HG02798 (cell line): ENCODE results near the gene PPP1R26.
"Not testable (repeated sequence)": the region's sequence is repeated elsewhere in the genome, so short reads cannot be mapped to it uniquely, and the experiment has no call there.

ENCODE experiments used
- ATAC-seq: cut with Tn5 transposase; IDR thresholded peaks from one replicate; pipeline ENCODE4 v1.9.1; 2021; ENCODE audit warnings: mild to moderate bottlenecking; ENCODE audit not compliant: unreplicated experiment, poor library complexity

The PPP1R26 gene

DNA sequence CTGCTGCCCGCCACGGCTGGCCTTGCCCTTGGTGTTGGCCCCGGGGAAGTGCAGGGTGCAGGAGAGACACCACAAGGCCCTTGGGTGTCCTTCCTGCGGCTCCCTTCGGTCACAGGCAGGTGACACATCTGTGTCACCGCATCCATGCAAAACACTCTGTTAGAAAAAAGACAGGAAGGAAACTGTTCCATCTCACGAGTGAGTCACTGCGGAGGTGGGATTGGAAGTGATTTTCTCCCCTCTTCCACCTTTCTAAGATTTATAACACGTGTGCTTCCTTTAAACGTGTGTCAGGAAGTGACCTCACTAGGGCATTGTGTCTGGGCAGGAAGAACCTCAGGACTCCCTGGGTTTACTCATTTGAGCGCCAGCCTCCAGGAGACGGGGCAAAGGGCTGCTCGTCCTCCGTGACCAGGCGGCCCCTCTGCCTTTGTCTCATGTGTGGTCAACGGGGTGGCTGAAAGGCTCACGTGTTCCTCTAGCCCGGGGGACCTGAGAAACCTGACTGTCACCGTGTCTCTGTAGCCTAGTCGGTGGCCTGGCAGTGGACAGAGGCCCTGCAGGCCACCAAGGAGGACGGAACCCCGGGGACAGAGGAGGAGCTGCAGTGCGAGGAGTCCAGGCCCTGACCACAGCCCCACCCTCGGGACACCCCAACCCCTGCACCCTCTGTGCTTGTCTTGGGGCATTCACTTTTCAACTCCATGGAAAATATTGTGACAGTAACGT lies 36.7 kb downstream of the PPP1R26 start:
- ATAC-seq = no peak

DNA sequence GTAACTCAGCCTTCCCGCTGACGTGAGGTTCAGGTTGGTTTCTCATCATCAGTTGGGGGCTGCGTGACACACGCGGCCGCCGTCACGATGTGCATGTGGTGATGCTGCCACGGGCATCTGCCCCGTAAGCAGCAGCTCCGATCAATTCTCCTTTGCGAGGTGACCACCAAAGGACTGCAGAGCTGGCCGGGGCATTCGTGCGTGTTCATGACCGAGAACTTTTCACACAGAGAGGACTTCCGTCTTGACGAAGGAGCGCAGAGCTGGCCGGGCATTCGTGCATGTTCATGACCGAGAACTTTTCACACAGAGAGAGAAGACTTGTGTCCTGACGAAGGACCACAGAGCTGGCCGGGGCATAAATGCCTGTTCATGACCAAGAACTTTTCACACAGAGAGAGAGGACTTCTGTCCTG lies 37.8 kb downstream of the PPP1R26 start:
- no peak for ATAC-seq

- ATAC-seq = no peak
Observed at GRCh38 chr9:135519179-135519971, 39.8 kb downstream of the PPP1R26 start.

DNA sequence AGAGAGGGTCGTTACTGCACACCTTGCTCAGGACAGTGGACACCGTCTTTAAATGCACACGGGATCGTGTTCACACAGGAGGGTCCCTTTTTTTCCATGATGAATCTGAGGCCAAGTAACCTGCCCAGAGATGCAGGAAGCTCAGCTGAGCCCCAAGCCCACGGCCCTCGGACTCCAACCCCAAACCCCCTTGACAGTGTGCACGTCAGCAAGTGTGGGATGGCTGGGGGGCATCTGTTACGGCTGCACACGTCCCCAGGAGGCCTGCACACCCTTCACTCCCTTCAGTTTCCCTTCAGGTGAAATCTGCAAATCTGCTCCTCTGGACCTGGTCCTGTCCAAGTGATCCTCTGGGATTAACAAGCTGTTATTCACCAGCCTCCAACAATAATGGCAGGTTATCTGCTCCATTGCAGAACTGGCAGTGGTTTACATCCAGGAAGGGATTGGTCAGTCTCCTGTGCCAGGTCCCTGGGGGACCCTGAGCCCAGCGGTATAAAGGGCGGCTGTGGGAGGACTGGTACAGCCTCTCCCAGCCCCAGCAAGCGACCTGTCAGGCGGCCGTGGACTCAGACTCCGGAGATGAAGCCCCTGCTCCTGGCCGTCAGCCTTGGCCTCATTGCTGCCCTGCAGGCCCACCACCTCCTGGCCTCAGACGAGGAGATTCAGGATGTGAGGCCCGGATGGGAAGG lies 41.5 kb downstream of the PPP1R26 start, which contains the start of gene LCN1:
LCN1 (plus strand) TSS at position 525 of the 692 bp plus-strand sequence; CDS start at position 583, 58 bp downstream.
- ATAC-seq = no peak

DNA sequence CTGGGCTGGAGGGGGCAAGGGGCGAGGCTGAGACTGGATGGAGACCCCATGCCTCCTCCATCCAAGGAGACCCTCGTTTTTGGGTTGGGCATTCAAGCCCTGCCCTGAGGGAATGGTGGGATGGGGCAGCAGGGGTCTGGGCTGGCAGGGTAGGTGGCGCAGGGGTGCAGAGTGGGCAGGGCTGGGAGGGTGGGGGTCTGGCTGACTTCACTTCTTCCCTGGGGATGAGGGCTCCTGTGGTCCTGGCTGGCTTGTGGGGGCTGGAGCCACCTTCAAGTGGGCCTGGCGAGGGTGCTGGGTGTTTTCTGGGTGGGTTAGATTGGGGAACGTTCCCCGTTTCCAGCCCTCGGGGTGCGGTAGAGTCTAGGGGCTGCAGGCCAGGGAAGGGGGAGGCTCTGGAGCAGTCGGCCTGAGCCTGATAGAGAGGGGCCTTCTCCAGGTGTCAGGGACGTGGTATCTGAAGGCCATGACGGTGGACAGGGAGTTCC lies 42.1 kb downstream of the PPP1R26 start:
- no peak for ATAC-seq

- ATAC-seq = no peak
Observed at GRCh38 chr9:135522137-135522877, 42.7 kb downstream of the PPP1R26 start.

- ATAC-seq = no peak
Observed at GRCh38 chr9:135522931-135523330, 43.3 kb downstream of the PPP1R26 start.

DNA sequence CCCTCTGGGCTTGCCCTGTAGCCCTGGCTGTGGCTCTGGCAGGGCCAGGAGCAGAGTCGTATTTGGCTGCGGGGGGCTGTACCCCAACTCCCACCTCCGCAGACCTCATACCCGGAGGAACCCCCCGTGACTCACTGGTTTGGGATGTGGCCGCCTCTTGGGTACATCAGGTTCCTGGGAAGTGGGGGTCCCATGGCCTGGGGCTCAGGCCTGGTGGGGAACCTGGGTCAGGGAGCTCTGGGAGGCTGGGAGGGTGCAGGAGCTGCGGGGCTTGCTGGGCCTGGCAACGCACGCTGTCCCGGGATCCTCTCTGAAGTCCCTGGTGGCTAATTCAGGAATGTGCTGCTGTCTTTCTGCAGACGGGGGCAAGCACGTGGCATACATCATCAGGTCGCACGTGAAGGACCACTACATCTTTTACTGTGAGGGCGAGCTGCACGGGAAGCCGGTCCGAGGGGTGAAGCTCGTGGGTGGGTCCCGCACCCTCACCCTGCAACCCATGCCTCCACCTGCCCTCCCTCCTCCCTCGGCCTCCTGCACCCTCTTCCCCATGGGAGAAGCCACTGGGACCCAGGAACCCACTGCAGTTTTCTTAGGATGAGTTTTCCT lies 44.0 kb downstream of the PPP1R26 start:
- no peak for ATAC-seq

GRCh38 chr9:135524130-135524861 lies 44.7 kb downstream of the PPP1R26 start:
- no peak for ATAC-seq

DNA sequence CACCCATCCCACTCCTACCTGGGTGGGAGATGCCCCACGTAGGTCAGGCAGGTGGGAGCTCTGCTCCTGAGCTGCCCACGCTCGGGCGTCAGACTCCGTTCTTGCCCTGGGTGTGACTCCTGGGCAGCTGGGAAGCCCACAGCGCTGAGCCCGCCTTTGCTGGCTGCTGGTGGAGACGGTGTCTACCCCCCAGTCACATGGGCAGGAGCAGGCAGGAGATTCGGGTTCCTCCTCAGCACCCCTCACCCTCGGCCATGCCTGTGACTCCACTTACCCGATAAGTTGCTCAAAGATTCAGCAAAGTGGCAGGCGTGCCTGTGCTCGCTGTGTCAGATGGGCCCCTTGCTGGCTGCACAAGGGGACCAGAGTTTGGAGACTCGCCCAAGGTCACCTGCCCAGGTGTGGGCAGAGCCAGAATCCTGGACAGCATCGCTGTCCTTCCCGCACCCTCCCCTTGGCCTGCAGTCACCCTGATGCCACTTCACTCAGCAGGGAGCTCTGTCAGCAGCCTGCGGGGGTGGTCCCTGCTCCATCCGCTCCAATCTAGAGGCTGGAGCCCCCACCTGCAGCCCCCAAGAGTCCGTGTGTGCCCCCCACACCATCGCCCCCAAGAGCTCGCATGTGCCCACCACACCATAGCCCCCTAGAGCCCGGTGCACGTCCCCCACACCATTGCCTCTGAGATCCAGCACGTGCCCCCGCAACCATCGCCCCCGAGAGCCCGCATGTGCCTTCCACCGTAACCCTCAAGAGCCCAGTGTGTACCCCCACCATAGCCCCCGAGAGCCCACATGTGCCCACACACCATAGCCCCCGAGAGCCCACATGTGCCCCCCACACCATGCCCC lies 45.9 kb downstream of the PPP1R26 start:
- no peak for ATAC-seq

GRCh38 chr9:135526089-135526729 lies 46.6 kb downstream of the PPP1R26 start:
- no peak for ATAC-seq

GRCh38 chr9:135526730-135527571 lies 47.4 kb downstream of the PPP1R26 start:
- no peak for ATAC-seq

- ATAC-seq = not testable (repeated sequence)
Observed at GRCh38 chr9:135528842-135529435, 49.4 kb downstream of the PPP1R26 start.

DNA sequence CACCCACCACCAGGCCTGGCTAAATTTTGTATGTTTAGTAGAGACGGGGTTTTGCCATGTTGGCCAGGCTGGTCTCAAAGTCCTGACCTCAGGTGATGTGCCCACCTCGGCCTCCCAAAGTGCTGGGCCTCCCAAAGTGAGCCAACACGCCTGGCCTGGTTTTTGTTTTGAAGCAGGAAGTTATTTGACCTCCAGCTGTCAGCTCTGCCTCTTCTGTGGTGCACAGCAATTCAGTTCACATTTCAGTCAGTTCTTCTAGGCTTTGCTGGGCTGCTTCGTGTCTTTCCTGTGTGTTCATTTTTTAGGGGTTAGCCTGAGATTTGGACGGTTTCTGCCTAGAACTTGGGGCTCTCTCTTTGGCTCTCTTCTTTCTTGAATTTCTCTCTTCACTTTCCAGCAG lies 50.6 kb downstream of the PPP1R26 start:
- ATAC-seq = no peak

GRCh38 chr9:135531096-135531495 lies 51.5 kb downstream of the PPP1R26 start:
- no peak for ATAC-seq

DNA sequence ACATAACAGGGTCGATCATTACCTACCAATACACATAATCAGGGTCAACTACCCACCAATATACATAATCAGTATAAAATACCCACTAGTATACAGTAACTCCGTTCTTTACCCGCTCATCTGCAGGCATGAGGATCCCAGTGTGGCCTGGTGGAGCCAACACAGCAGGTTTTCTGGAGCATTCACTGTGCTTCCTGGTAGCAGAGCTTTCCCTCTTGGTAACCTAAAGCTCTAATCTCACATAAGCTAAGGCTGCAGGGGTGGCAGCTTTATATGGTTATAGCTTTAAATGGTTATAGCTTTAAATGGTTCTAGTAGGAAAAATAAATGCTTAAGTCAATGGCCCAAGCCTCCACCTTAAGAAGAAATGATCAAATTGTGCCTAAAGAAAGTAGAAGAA lies 53.5 kb downstream of the PPP1R26 start:
- ATAC-seq = no peak
